T-helper 9 cell (primary cell): Measurements from ENCODE around the gene DYRK1A.

ENCODE experiments used
- DNase-seq: peaks from one replicate; pipeline ENCODE4 v3.0.0-alpha.2; 2020

The DYRK1A gene

DNA sequence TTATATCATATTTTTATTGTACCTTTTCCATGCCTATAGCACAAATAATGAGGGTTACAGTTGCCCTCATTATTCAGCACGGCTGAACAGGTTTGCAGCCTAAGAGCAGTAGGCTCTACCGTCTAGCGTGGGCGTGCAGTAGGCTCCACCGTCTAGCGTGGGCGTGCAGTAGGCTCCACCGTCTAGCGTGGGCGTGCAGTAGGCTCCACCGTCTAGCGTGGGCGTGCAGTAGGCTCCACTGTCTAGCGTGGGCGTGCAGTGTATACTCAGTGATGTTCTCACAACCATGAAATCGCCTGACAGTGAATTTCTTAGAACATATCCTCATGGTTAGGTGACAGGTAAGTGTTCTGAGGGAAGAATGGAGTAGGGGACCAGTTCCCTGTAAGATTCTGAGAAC, 84.9 kb downstream of the DYRK1A start:
- DNase-seq, result no peak

DNA sequence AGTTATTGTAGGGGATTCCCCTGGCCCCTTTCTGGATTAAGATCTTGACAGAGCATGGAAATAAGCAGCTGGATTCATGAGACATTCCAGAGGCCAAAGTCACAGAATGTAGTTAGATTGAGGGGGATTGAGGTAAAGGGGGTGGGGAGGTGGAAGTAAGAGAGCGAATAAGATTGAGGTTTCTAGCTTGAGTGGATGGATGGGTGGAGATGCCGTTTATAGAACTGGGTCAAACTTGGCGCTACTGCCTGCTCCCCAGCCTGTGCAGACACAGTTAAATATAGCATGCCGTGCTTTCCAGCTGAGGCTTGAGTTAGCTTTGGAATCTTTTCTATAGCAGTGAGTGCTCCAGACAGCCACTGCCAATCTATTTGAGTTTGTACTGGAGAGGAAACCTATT, 85.7 kb downstream of the DYRK1A start:
- no peak for DNase-seq

DNA sequence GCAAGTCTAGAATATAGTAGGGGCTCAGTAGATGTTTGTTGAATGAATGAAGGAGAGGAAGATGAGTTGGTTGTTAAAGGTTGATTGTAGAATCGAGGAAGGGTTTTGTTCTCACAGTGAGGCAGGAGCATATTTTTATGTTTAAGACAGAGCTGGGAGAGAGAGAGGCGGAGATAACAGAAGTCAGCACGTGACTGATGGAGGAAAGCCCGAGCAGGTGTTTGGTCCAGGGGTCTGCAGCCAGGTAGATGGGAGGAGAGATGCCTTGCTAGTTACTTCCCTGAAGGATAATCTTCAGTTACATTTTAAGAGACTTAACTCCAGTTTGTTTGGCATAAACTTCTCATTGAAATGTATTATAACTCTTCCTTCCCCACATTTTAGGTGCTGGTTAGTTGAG, 86.8 kb downstream of the DYRK1A start:
- no peak for DNase-seq

DNA sequence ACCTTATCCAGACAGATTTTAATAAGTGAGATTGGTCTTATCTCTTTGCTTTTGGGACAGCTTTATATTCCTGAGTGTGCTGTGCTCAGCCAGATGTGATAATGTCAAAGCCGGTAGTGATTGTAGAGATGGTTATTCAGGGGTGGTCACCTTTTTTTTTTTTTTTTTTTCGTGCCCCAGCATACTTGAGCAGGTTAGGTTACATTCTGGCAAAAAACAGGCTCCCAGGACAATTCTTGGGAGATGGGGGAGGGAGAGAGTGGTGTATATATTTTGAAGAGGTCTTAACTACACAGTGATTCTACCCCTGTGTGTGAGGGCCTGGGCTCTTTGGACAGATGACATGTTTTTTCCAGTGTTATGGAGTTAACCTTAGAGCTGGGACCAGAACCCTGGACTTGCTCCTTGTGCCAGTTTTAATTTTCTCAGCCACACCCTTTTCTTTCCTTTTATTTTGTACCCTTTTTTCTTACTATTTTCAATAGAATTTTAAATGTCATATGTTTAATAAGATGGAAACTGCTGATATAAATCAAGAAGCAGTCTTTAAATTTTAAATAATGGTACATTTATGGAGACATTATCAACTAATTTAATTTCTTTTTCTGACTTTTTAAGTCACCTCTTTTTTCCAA, 88.4 kb downstream of the DYRK1A start:
- DNase-seq, result no peak

DNA sequence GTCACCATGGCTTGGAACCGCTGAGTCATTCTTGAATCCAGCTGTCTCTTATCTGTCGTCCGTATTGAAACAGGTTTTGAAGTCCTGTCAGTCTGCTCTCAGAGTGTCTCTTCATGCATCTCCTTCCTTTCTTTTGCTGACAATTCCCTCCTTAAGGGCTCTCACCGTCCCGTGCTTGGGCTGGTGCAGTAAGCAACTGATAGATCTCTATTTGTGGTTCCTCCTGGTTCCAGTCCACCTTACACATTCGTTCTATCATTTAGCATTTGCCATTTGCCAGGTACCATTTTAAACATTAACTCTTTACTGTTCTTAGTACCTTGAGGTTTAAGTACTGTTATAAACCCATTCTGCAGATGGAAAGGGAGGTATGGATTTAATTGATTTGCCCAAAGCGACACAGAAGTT, 88.9 kb downstream of the DYRK1A start:
- no peak for DNase-seq

DNA sequence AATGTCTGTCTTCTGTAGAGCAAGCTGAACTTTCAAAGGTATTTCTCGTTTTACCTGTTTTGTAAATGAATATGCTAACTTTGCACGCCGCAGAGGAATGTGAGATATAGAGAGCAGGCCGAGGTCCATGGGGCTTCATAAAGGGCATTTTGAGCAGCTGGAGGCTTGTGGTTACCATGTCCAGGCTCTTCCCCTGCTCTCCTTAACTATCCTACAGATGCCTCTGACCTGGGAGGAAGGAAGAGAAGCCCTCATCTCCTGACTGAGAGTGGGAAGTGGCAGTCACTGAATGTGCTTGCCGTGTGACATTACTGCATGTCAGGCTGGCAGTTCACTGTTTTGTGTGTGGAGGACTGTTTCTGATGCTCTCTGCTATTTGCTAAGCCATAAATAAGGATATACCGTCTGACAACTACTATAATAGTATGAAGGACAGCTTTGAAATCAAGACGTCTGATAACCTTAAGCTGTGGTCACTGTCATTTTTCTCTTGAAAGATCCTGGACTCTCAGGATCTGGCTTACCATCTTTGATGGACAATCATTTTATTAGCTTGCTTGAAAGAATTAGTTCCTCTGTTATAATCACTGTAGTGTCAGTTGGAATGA, 92.2 kb downstream of the DYRK1A start:
- no peak for DNase-seq

DNA sequence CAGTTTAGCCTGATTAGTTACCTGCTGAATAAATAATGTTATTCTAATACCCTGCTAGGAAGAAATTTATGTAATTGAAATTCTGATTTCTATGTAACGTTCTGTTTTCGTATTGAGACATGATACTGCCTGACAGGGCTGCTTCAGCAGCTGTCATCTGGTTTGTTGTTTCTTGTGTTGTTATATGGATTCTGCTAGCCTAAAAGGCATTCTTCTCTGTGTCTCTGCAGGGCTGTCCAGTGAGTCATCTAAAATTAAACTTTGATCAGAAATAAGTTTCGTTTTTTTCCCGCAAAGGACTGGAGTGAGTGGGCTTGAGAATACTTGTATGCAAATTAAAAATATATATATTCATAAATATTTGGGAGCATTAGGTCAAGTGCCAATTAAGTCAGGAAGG, 93.0 kb downstream of the DYRK1A start:
- no peak for DNase-seq

DNA sequence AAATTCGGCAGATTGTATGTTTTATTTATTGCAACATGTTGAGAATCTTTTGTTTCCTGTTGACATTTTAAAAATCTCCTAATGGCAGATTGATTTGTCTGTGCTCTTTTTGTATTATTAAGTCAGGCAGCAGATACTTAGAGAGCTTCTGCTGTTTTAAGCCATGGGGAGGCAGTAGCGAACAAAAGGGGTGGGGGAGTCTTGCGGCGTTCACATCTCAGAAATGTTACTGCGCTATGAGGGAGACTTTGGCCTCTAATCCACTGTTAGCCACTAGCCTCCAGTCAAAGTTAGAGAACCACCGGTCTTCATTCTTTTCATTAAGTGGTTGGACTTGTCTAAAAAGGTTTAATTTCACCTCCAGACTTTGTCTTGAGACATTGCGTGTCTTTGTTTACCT, 93.6 kb downstream of the DYRK1A start:
- DNase-seq, result no peak

DNA sequence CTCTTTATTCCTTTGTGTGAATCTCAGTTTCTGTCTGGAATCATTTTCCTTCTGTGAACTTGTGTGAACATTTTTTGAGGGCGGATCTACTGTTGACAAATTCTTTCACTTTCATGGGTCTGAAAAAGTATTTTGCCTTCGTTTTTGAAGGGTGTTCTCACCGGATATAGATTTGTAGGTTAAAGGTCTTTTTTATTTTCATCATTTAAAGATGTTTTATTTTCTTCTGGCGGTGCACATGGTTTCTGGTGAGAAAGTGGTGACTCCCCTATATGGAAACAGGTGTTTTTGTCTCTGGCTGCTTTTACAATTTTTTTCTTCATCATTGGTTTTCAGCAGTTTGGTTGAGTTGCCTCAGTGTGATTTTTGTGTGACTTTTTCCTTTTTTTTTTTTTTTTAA, 94.9 kb downstream of the DYRK1A start:
- no peak for DNase-seq

DNA sequence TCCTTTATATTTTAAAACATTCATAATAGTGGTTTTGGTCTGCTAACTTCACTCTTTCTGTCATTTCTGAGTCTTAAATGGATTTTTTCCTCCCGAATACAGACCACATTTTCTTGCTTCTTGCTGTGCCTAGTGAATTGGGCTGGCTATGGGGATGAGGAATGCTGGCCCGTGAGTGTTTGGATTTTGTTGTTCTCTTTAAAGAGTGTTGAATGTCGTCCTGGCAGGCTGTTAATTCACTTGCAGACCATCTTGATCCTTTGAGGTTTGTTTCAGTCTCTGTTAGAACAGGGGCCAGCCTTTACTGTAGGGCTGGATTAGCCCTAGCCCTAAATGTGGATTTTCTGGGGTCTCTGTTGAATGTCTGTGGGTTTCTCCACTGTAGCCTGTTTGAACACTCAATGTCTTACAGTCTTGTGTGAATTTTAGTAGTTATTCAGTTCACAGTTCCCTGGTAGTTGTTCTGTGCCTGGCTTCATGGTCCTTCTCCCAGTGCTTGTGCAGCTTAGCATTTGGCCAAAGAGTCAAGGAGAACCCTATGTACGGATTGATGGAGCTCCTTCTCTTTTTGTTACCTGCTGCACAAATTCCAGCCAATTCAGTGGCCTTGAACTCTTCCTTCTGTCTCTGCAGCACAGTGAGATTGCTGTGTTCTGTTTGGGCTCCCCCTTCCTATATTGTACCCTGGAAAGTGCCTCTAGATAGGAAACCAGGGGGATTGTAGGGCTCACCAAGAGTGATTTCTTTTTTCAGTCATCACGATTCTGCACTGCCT, 95.7 kb downstream of the DYRK1A start:
- no peak for DNase-seq

DNA sequence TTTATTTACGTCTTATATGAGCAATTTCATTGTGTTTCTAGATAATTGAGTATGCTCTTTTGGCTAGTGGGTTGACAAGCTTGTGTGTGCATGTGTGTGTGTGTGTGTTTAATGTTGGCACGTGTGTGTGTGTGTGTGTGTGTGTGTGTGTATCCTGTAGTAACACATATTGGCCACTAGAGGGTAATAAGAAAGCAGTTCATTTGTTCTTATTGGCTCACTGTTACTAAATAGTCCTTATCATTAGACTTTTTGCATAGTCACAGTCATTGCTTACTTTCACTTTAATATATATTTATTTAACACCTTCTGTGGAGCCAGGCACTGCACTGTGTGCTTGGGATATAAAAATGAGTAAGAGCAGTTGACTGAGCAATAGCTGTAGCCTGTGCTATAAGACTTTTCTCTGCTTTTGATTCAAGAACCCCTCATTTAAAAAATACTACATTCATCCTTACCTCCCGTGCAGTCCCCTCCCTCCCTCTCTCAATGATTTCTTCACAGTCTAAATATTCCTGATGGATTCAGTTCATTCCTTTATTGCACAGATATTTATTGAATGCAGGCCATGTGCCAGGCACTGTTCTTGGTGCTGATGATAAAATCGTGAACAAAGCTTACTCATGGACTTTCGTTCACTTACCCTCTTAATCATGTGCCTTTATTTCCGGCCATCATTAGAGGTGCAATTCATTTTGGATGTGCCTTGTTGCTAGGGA, 96.7 kb downstream of the DYRK1A start:
- no peak for DNase-seq

DNA sequence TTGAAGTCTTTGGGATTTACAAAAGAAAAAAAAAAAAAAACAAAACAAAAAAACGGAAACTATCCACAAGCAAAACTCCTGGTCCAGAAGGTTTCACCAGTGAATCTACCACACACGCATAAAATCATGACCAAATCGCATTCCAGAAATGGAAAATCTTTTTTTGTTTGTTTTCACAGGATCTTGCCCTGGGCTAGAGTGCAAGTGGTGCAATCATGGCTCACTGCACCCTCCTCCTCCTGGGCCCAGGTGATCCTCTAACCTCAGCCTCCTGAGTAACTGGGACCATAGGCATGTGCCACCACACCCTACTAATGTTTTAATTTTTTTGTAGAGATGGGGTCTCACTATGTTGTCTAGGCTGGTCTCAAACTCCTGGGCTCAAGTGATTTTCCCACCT, 100.5 kb downstream of the DYRK1A start:
- DNase-seq, result no peak

DNA sequence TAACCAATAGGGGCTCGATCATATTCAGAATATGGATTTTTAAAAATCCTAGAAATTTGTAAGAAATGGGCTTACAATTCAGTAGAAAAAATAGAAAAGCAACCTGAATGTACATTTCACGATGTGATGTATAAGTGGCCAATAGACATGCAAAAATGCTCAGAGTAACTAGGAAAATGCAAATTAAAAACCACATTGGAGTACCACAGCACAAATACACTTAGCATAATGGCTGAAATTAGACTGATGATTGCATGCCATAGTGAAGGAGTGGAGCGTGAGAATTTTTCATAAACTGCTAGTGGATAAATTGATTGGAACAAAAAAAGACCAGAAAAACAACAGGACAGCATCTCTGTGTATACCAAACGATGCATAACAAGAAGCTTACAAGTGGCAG, 102.3 kb downstream of the DYRK1A start:
- DNase-seq, result no peak

DNA sequence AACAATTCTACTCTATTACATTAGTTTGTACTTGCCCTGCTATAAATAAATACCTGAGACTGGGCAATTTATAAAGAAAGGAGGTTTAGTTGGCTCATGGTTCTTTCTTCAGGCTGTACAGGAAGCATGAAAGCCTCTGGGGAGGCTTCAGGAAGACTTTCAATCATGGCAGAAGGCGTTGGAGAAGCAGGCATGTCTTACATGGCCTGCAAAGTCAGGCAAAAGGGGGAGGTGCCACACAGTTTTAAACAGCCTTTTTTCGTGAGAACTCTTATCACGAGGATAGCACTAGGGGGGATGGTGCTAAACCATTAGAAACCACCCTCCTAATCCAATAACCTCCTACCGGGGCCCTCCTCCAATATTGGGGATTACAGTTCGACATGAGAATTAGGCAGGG, 102.9 kb downstream of the DYRK1A start:
- DNase-seq, result no peak

DNA sequence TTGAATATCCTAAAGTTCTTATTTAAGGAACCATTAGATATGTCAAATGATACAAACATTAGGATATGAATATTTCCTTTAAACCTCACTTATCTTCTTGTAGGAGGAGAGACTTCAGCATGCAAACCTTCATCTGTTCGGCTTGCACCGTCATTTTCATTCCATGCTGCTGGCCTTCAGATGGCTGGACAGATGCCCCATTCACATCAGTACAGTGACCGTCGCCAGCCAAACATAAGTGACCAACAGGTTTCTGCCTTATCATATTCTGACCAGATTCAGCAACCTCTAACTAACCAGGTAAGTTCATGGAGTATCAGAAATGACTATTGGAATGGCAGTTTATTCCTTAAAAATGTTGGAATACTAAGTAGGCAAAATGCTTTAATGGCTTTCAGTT, 106.0 kb downstream of the DYRK1A start:
- DNase-seq, result no peak

DNA sequence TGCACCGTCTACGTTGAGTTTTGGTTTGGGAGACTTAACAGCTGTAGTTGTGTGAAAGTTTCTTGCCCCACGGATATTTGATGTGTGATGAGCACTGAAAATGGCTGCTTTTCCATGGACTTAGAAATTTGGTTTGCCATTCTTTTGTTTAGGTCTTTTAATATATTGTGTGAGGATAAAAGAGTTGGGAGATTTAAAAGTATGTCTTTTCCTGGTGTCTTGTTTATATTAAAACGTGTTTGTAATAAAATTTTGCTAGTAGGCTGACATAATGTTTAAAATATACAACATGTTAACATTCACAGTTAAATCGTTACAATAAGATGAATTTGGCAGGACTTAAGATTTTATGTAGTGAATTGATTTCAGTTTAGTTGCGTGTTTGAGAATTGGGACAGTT, 106.9 kb downstream of the DYRK1A start:
- no peak for DNase-seq

DNA sequence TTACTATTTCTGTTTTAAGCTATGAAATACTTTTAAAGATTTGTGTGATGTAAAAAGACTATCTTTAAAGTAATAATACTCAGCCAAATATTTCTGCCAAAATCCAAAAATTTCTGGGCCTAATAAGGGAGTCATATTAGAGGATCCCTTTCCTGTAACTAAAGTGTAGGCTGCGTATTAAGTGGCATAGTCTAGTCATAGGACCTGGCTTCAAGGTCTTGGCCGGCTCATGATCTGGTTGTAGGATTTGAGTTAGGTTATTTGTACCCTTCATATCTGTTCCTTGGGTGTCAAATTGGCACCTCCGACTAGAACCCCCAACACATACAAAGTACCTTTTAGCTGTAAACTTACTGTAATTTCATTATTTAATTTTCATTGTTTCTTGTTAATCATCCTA, 107.8 kb downstream of the DYRK1A start:
- no peak for DNase-seq

DNA sequence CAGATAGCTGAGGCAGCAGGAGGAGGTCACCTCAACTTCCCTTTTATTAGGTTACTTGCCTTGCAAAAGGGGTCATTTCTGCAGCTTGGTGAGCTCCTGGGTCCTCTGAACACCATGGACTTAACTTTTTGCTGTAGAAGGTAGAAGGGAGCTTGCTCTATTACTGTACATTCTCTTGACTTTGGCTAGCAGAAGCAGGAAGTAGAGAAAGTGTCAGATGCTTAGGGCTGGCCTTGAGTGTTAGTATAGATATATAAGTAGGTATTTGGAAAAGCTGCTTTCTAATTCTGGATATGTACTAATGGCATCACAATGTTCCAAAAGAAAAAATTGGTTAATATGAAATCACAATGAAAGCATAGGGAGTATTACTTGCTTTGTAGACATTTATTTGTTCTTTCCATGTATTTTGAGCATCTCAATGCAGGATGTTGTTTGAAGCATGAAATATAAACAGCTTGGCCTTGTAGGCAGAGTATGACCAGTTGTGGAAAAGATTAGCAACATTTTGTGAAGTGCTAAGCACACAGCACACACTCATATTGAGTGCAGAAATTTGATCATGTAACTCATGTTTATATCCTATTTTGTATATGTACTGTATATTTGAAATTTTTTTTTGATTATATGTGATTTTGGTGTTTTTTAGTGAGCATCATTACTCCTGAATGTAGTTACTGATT, 108.8 kb downstream of the DYRK1A start:
- no peak for DNase-seq

DNA sequence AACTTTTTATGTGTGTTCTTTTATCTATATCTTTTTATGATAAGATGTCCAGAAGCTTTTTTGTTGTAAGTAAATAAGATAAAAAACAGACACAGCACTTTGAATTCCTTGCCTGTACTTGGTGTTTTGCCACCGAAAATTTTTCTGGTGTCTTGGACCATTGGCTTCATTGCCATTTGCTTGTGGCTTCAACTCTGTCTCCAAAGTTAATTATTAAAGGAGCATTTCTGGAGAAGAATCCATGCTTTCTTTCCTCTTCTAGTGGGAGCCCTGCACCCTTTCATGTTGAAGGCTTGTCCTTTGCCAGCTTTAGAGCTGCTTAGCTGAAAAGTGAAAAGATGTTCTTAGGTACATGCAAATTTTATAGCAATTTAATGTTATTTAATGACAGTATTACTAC, 112.2 kb downstream of the DYRK1A start:
- DNase-seq, result no peak

DNA sequence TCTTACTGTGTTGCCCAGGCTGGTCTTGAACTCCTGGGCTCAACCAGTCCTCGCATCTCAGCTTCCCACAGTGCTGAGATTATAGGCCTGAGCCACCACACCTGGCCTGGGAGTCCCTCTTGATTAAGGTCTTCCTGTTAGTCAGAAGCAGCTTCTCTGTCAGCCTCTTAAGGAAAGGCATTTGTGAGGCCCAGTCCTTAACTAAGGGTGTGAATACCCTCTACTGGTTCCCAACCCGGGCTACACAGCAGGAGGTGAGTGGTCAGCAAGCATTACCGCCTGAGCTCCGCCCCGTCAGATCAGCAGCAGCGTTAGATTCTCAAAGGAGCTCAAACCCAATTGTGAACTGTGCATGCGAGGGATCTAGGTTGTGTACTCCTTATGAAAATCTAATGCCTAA, 117.2 kb downstream of the DYRK1A start:
- no peak for DNase-seq

DNA sequence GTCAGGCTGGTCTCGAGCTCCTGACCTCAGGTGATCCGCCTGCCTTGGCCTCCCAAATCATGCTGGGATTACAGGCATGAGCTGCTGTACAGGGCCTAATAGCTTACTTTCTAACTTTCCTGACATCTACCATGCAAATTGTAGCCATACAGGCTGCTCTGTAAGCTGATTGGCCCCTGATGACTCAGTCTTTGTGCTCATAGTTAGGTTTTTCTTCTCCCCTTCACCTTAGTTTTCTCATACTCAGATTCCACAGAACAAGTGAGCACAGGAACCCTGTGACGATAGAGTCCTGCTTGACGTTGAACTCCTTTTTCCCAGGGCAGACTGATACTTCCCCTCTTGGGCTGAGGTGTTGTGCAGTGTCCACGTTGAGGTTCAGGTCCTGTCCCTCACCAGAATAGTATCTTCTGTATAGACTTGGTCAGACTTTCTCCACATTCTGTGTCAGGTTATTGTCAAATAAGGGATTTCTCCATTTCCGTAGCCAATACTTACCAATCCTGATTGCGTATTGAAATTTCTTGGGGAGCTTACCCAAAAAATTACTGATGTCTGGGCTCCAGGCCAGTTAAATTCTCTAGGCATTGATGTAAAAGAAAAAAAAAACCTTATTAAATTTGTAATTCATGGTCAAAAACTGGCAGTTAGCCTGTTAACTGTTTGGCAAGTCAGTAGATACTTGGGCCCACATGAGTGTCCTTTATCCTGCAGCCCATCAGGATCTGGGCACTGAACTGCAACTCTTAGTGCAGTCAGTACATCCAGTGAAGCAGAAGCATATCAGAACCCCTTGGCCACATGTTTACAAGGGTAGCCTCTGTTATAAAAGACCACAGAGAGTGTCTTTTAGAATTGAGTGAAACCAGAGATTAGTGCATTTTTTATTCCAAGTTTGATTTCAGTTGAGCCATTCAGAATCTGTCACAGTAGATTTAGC, 118.2 kb downstream of the DYRK1A start:
- no peak for DNase-seq

DNA sequence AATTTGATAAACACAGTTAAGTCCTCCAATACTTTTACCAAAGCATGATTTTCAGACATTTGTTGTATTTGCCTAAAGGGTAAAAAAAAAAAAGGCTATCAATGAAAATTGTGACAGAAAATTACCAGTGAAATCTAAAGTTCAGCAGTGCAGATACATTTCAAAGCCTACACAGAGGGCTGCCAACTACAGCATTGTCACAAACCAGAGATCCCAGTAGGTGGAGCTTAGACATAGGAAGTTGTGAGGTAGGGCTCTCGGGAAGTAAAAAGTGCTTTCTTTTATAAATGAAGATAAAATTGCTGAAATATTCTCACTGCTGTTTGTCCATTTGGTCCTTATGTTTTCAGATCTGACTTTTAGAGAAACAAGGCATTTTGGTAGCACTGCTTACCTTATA, 123.0 kb downstream of the DYRK1A start:
- no peak for DNase-seq
